HG02943 (cell line): ENCODE measurements around the gene CDC34.

Experiments
- ATAC-seq: cut with Tn5 transposase; IDR thresholded peaks from one replicate; pipeline ENCODE4 v1.9.1; 2021; ENCODE audit warnings: mild to moderate bottlenecking, low read depth, moderate library complexity; ENCODE audit not compliant: unreplicated experiment

CDC34 gene

GRCh38 chr19:531753-532560, at the start of gene CDC34:
TSS of gene CDC34 (plus strand) at chr19:531760. CDS start at chr19:531932, 172 bp downstream.
- ATAC-seq = peak; percentile 34

- ATAC-seq = no peak
Measured at GRCh38 chr19:482186-483041, 49.1 kb upstream of the CDC34 start.

GRCh38 chr19:483332-484072, 48.1 kb upstream of the CDC34 start:
- no peak for ATAC-seq

GRCh38 chr19:484494-484893, 47.1 kb upstream of the CDC34 start:
- no peak for ATAC-seq

- ATAC-seq = no peak
Measured at GRCh38 chr19:485077-485476, 46.5 kb upstream of the CDC34 start.

- no peak for ATAC-seq
Measured at GRCh38 chr19:485583-486236, 45.9 kb upstream of the CDC34 start.

GRCh38 chr19:488505-489417, 42.8 kb upstream of the CDC34 start:
- ATAC-seq = peak; percentile 75

GRCh38 chr19:489418-490196, 42.0 kb upstream of the CDC34 start:
- ATAC-seq = no peak

GRCh38 chr19:491146-491741, 40.3 kb upstream of the CDC34 start:
- ATAC-seq = no peak

GRCh38 chr19:492091-492531, 39.4 kb upstream of the CDC34 start:
- no peak for ATAC-seq

GRCh38 chr19:493391-494170, 38.0 kb upstream of the CDC34 start:
- no peak for ATAC-seq

GRCh38 chr19:494171-495080, 37.1 kb upstream of the CDC34 start:
- ATAC-seq = no peak

- no peak for ATAC-seq
Measured at GRCh38 chr19:495081-495401, 36.5 kb upstream of the CDC34 start.

GRCh38 chr19:495402-496111, 36.0 kb upstream of the CDC34 start:
- ATAC-seq = no peak

GRCh38 chr19:496112-496665, 35.4 kb upstream of the CDC34 start, which contains the start of gene MADCAM1:
TSS of gene MADCAM1 (plus strand) at chr19:496486. CDS start at chr19:496500, 14 bp downstream.
- ATAC-seq = no peak
